AG04449 (cell line): Measurements from ENCODE around the gene ASGR1.

Experiments used
- CTCF ChIA-PET: fragments of 350-600 bp; formaldehyde crosslinking; extraction: SDS; loops from one replicate; lab custom pipeline; 2021; ENCODE audit warnings: antibody characterized with exemption; lab: Yijun Ruan, JAX
- POLR2A ChIA-PET: fragments of 400-600, 350-600 bp; formaldehyde crosslinking; extraction: SDS; loops from one replicate; lab custom pipeline; 2020; ENCODE audit warnings: antibody characterized with exemption, inconsistent platforms; lab: Yijun Ruan, JAX
- DNase-seq: peaks from one replicate; pipeline ENCODE4 v3.0.0-alpha.2; 2010; ENCODE audit warnings: low read depth, low spot score
- H3K4me3 ChIP-seq: 2 replicates; pipeline ENCODE4 v1.5.1; 2011; ENCODE audit warnings: low read depth, mild to moderate bottlenecking, control low read depth, low read length
- TF ChIP-seq, protein P1 (sequence below): IDR thresholded peaks from one replicate; pipeline ENCODE4 v1.5.1; 2011; ENCODE audit warnings: mild to moderate bottlenecking, moderate library complexity, low read length, control low read depth, inconsistent platforms; ENCODE audit not compliant: insufficient read depth; ENCODE audit errors: missing control alignments

The ASGR1 gene

DNA sequence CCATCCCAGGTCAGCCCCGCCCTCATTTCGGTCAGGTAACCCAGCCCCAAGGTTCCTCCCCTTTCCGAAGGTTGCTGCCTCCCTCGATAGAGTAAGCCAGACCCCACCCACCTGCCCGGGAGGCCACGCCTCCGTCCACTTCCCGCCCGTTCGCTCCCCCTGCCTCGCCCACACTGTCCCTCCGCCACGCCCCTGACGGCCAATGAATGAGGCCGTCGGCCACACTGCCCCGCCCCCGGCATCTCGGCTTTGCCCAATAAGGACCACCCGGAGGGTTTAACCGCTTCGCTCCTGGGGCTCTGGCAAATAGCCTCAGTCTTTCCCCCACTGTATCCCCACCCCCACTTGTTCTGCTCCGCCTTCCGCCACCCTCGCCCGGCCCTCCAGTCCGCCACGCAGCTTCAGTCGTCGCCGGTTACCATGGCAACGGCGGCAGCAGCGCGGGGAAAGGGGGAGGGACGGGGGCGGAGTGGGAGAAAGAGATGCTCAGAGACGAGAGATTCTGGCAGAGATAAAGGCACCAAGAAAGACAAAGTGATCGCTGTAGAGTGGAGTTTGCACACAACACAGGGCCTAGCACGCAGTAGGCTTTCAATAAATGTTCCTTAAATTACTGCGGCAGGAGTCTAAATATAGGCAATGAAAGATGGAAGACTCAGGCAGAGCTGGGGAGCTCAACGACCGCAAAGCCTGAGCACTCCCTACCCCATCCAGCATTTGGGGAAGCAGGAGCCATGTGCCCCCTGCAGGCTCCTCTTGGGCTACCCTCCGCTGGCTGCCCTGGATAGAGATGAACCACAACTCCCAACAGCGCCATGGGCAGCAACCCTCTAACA lies 35.3 kb upstream of the ASGR1 start:
- H3K4me3 ChIP-seq = peak overlapping the region; percentile 66
- TF ChIP-seq, protein P1, sequence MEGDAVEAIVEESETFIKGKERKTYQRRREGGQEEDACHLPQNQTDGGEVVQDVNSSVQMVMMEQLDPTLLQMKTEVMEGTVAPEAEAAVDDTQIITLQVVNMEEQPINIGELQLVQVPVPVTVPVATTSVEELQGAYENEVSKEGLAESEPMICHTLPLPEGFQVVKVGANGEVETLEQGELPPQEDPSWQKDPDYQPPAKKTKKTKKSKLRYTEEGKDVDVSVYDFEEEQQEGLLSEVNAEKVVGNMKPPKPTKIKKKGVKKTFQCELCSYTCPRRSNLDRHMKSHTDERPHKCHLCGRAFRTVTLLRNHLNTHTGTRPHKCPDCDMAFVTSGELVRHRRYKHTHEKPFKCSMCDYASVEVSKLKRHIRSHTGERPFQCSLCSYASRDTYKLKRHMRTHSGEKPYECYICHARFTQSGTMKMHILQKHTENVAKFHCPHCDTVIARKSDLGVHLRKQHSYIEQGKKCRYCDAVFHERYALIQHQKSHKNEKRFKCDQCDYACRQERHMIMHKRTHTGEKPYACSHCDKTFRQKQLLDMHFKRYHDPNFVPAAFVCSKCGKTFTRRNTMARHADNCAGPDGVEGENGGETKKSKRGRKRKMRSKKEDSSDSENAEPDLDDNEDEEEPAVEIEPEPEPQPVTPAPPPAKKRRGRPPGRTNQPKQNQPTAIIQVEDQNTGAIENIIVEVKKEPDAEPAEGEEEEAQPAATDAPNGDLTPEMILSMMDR = peak; percentile 80
- ChIA-PET CTCF (interaction anchor here (0.5 to 2.3 kb wide), 10 partner anchors 10 to 169 kb away, joined by 3 to 11 read pairs (median 4); partner anchors contain the start of genes CTDNEP1 and SLC2A4), POLR2A (interaction anchor here (1.2 kb wide), 1 partner anchor 23 kb away, joined by 3 read pairs; no protein-coding TSS in a partner anchor)
- DNase-seq = peak; percentile 67

DNA sequence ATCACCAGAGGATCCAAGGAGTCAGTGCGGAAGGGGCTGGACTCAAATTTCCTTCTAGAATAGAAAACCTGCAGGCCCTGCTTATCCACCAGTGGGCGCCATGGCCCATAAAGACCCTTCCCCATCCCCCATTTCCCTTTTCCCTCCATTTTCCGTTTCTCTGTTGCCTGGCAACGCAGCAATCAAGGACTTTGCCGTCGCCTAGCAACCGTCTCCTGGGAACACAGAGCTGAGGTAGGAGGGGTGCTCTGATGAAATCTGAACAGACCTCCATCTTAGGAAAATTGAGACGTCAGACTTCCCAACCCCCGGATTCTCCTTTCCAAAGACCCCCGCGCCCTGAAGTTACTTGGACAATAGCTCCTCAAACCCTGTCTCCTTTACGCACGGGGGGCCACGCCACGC lies 34.7 kb upstream of the ASGR1 start:
- no peak for DNase-seq
- ChIA-PET CTCF (interaction anchor here (0.7 to 2.3 kb wide), 8 partner anchors 11 to 168 kb away, joined by 3 to 11 read pairs (median 4); partner anchors contain the start of gene SLC2A4), POLR2A (interaction anchor here (1.2 kb wide), 1 partner anchor 23 kb away, joined by 3 read pairs; no protein-coding TSS in a partner anchor)
- peak overlapping the region; percentile 66 for H3K4me3 ChIP-seq
- TF ChIP-seq, protein P1 = peak; percentile 34

DNA sequence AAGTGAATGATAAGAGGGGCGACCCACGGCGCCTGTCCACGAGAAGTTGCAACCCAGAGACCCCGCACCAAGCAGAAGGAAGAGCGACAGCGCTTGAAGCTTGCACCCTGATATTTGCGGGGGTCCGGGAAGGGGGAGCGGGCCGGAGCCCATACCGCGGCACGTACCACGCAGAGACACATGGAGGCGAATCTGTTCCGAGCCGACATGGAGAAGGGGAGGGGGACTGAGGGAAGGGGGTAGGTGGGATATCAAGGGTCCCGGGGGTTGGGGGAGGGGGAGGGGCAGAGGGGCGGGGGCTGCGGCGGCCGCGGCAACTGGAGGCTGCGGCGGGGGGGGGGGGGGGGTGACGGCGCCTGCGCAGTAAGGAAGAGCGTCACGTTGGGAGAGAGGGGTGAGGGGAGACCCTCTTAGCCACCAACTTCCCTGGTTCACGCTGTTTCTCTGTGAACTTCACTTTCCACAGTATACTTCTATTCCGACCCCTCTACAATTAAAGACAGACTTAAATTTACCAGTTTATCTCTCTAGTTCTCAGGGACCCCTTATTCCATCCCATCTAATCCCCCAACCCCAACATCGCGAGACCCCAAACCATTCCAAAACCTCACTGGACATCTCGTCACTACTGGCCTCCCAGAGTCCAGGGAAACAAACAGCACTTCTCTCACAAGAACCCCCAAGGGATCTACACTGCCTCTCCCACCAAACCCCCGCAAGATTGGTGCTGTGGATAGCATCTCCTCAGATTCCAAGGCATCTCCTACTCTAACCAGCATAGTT lies 32.5 kb upstream of the ASGR1 start:
- ChIA-PET CTCF (no interaction called here), POLR2A (no interaction called here)
- TF ChIP-seq, protein P1 = no peak
- H3K4me3 ChIP-seq = no peak overlapping the region
- no peak for DNase-seq

DNA sequence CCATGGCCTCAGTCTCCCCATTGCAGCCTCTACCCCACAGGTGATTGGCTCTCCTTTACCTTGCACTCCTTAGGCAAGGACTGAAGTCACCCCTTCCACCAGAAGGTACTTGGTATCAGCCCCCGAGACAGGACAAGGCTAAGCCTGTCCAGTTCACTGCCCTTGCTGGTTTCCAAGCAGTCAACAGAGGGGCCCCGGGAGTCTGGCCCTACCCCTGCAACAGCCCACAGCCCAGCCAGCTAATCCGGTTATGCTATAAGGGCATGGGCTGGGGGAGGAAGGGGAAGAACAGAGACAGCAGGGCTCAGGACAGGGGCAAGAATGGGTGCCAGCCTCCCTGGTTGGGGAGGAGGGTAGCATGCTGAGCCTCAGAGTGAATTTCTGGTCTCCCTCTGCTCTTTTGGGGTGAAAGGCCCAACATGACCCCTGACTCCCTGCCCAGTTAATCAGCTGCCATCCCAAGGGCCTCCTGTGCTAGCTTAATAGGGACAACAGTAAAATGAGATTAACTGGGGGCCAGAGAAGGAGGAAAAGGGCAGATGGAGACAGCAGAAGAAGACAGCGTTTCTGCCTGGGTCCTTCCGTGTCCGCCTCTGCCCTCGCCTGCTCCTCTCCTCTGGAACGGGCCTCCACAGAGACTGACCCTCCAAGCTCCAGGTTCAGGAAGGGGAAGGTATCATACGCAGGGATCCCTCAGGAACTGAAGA lies 29.7 kb upstream of the ASGR1 start:
- no peak for DNase-seq
- no peak overlapping the region for H3K4me3 ChIP-seq
- POLR2A ChIA-PET = no interaction called here
- CTCF ChIA-PET = no interaction called here
- TF ChIP-seq, protein P1 = no peak

DNA sequence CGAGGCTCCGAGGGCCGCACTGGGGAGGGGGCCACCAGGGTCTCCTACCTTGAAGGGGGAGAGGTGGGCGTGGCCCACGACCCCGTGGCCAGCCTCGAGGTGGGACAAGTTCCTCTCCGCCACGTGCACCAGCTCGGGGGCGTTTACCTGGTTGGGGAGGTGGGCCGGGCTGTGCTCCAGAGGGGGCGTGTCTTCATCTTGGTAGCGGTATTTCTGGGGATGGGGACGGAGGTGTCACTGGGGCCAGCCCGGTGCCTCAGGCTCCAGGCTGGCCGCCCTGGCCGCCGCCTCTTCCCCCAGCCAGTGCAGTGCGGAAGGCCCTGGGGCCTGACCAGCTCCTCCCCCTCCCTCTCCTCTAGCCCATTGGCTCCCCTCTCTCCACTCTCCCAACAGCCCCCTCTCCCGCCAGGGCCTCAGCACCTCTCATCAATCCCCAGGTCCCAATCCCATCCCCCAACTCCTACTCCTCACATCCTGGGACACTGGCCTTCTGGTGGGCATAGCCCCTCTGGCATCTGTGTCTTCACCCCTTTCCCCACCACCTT lies 28.9 kb upstream of the ASGR1 start:
- CTCF ChIA-PET = interaction anchor here (1.2 kb wide), 1 partner anchor 163 kb away, joined by 4 read pairs; no protein-coding TSS in a partner anchor
- H3K4me3 ChIP-seq = no peak overlapping the region

More for the DNA sequence above, 28.9 kb upstream of the ASGR1 start:
- TF ChIP-seq, protein P1 = no peak
- DNase-seq = no peak
- POLR2A ChIA-PET = no interaction called here
